Activated CD8-positive, alpha-beta memory T cell treated with anti-CD3 and anti-CD28 coated beads, Interleukin-2, amount 10 ng/mL, durations not matched to agents 7 days and 5 days (primary cell): ENCODE measurements around the gene IQSEC1. TPM values are rescaled to one million over a fixed set of nuclear protein-coding genes. Genes with fewer than 3 reads are reported as not detected.

Experiments
- ATAC-seq: fragments of 150-1000 bp; cut with Tn5 transposase; one replicate; pipeline ENCODE4 v1.10.0; 2021; ENCODE audit warnings: moderate library complexity
- CTCF ChIA-PET: fragments of 350-600 bp; sonication (Branson Sonifier 250); formaldehyde crosslinking; loops from one replicate; lab custom pipeline; 2021; ENCODE audit warnings: antibody characterized with exemption; lab: Charles Lee
- DNase-seq: peaks from one replicate; pipeline ENCODE4 v3.0.0-alpha.2; 2020
- H3K27ac Mint-ChIP-seq: one replicate; pipeline ENCODE4 v1.8.0; 2021; ENCODE audit warnings: mild to moderate bottlenecking, mixed read lengths
- H3K27me3 Mint-ChIP-seq: one replicate; pipeline ENCODE4 v1.8.0; 2021; ENCODE audit warnings: mixed read lengths
- H3K36me3 Mint-ChIP-seq: one replicate; pipeline ENCODE4 v1.8.0; 2021; ENCODE audit warnings: mild to moderate bottlenecking, mixed read lengths
- H3K4me1 Mint-ChIP-seq: one replicate; pipeline ENCODE4 v1.8.0; 2021; ENCODE audit warnings: mixed read lengths
- H3K4me3 Mint-ChIP-seq: one replicate; pipeline ENCODE4 v1.8.0; 2021; ENCODE audit warnings: mild to moderate bottlenecking, moderate library complexity, mixed read lengths
- H3K9me3 Mint-ChIP-seq: one replicate; pipeline ENCODE4 v1.8.0; 2022; ENCODE audit warnings: low read depth, mixed read lengths
- total RNA-seq, 2 experiments: library from RNA; stranded (reverse); gene quantifications; one replicate each; pipeline ENCODE4 v1.2.3, GENCODE V29; 2021

Gene IQSEC1
- total RNA-seq, 2 experiments from 2014 or later, result 37.6 to 71.4 TPM

DNA sequence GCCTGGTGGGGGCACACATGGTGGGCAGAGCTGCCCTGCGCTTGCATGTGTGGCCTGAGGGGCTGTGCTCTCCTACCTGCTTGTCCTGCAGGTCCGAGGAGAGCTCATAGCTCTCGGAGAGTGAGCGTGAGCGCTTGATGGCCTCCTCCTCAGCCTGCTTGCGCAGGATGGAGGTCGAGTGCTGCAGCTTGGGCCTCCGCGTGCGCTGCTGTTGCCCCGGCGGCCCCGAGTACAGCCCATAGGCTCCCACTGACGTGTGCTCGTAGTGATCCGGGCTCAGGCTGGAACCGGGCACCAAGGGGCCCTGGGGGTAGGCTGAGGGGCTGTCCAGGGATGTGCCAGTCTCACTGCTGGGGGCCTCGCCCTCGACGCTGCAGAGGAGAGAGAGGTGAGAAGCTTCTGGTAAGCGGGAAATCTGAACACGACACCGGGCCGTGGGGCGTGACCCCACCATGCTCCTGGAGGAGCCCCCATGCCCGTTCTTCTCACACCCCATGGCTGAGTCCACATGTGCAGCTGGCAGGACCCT is 131.7 kb downstream of the IQSEC1 start:
- Mint-ChIP-seq H3K9me3 (no peaks in the 10 kb centered on the region), H3K27me3 (no peaks in the 10 kb centered on the region), H3K27ac (no peak overlapping the region), H3K4me3 (no peak overlapping the region), H3K36me3 (peaks cover 2% of the 10 kb centered on the region), H3K4me1 (peaks cover 7% of the 10 kb centered on the region)
- CTCF ChIA-PET, result no interaction called here
- no peak for DNase-seq
- ATAC-seq, result no peak

DNA sequence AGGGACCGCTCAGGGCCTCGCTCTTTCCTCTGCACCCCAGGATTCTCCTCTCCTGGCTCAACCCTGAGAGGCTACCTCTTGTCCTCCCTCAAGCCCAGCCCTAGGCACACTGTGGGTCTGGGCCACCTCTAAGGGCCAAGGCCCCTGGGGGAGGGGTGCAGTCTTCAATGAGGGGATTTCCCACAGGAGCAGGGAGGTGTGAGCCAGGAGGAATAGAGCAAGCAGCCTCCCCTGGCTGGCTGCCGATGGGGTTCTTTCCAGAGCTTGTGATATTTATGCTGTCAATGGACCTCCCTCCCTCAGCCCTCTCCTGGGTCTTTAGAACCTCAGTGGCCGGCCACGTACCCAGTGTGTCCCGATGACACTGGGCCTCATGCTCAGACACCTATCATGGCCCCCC is 132.4 kb downstream of the IQSEC1 start:
- ATAC-seq (no peak), DNase-seq (no peak)
- no peaks in the 10 kb centered on the region for H3K27me3 Mint-ChIP-seq
- no peak overlapping the region for H3K27ac Mint-ChIP-seq
- CTCF ChIA-PET, result no interaction called here
- peaks cover 2% of the 10 kb centered on the region for H3K4me1 Mint-ChIP-seq
- H3K36me3 Mint-ChIP-seq, result peaks cover 2% of the 10 kb centered on the region
- H3K4me3 Mint-ChIP-seq, result no peak overlapping the region
- H3K9me3 Mint-ChIP-seq, result no peaks in the 10 kb centered on the region

DNA sequence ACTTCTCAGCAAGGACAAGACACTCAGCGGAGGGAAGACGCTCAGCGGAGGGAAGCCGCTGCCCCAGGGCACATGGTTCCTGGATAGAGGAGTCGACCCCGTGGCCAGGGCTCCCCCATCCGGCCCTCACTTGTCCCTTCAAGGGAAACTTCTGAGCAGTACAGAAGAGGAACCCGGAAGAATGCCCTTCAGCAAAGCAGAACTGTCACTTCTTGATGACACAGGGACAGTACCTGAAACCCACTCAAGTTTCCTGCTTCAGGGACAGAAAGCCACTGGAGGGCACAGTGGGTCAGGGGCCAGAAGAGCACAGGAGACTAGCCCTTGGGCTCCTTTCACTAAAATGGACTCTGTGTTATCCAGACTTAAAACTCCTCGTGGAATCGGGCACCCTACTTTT is 134.1 kb downstream of the IQSEC1 start:
- H3K4me1 Mint-ChIP-seq, result no peaks in the 10 kb centered on the region
- no peak overlapping the region for H3K27ac Mint-ChIP-seq
- no peak for DNase-seq
- H3K27me3 Mint-ChIP-seq, result no peaks in the 10 kb centered on the region
- H3K36me3 Mint-ChIP-seq, result peaks cover 2% of the 10 kb centered on the region
- no peak overlapping the region for H3K4me3 Mint-ChIP-seq
- CTCF ChIA-PET, result interaction anchor here (1.1 to 1.2 kb wide), 2 partner anchors 45 to 514 kb away, joined by 3 to 4 read pairs; no protein-coding TSS in a partner anchor
- H3K9me3 Mint-ChIP-seq, result no peaks in the 10 kb centered on the region
- ATAC-seq, result no peak

DNA sequence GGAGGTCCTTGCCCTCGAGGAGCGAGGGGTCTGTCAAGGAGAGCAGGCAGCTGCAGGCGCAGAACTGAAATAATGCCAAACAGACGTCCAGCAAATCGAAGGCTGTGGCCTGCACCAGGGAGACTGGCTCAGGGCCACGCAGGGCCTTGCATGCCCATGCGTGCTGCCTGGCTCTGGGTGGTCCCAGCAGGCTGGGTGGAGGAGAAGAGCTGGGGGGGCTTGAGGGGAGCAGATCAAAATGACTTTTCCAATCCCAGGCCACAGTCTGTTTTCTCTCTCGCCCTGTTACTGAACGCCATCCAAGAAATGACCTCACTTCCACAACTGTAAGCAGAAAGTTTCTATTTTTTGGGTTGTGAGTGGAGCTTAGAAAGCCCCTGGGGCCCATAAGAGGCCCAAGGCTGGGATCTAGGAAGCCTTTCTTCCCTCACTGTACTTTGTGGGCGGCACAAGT is 134.9 kb downstream of the IQSEC1 start:
- no peaks in the 10 kb centered on the region for H3K27me3 Mint-ChIP-seq
- peaks cover 1% of the 10 kb centered on the region for H3K4me1 Mint-ChIP-seq
- no peak overlapping the region for H3K4me3 Mint-ChIP-seq
- DNase-seq (no peak), ATAC-seq (no peak)
- H3K27ac Mint-ChIP-seq, result no peak overlapping the region
- CTCF ChIA-PET, result no interaction called here
- H3K36me3 Mint-ChIP-seq, result peaks cover 2% of the 10 kb centered on the region
- no peaks in the 10 kb centered on the region for H3K9me3 Mint-ChIP-seq

DNA sequence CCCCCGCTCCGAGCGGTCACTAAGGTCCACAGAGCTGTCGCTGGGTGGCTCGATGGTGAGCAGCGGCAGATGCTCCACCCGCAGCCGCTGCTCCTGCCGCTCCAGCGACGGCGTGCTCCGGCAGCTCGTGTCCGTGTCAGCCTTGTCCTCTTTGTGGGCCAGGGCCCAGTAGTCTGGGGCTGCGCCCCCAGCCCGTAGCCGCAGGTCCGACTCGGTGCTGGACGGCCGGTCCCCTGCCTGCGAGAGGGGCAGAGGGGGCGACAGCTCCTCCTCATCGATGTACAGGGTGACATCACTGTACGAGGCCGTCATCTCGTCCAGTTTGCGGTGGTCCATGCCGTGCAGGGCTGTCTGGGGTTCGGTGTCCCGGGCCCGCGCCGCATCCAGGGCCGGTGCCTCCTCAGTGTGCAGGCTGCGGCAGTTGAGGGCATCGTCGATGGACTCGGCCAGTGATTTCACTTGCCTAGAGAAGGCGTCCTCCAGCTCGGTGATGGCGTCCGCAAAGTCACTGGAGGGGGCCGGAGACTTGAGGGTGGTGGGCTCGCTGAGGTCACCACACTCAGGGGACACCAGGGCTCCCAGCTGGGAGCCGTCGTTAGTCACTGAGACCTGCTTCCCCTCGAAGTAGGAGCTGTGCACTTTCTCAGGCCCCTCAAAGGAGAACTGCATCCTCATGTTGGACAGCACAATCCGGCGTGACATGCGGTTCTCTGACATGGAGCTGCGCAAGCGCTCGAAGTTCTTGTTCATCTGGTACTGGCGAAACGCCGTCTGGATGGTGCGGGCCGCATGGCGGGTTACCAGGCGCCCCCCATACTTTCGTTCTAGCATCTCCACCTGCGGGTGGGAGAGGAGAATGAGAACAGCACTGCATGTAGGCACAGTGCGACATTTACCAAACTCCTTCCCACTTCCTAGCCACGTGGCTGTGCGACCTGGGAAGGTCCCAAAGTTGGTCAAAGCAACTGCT is 137.1 kb downstream of the IQSEC1 start:
- CTCF ChIA-PET, result no interaction called here
- Mint-ChIP-seq H3K4me1 (peaks cover 1% of the 10 kb centered on the region), H3K36me3 (peaks cover 4% of the 10 kb centered on the region), H3K27ac (no peak overlapping the region), H3K4me3 (no peak overlapping the region), H3K9me3 (no peaks in the 10 kb centered on the region), H3K27me3 (no peaks in the 10 kb centered on the region)
- ATAC-seq (no peak), DNase-seq (no peak)

DNA sequence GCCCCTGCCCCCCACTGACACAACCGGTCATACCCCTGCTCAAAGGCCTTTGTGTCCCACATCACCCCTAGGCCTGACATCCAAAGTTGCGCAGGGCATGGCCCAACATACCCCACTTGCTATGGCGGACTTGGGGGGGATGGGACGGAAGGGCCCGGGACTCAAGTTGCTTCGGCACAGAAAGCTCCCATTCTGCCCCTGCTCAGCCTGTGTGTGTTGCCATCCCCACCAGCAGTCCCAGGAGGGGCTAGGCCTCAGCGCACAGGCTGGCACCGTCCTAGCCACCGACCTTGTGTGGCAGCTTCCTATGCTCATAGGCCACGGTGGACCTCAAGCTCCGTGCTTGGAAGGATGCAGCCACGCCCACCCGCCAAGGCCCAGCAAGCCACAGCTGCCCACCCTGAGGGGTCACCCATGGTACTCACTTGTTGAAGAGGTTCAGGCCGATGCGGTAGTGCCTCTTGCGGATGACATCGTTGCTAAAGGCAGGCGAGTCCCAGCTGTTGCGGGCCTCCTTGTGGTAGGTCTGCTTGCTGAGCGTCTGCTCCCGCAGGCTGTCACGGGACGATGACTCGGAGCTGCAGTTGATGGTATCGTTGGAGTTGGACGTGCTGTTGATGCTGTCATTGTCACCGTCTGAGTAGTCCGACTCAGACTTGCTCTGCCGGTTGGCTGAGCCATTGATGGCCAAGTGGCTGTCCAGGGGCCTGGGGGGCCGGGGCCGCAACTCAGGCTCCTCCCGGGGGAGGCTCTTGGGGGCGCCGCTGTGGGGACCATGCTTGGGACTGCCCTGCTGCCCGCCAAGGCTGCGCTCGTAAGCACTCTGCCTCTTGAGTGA is 138.0 kb downstream of the IQSEC1 start:
- no peak overlapping the region for H3K27ac Mint-ChIP-seq
- CTCF ChIA-PET, result no interaction called here
- H3K36me3 Mint-ChIP-seq, result peaks cover 2% of the 10 kb centered on the region
- H3K4me3 Mint-ChIP-seq, result no peak overlapping the region
- DNase-seq (no peak), ATAC-seq (no peak)
- H3K27me3 Mint-ChIP-seq, result no peaks in the 10 kb centered on the region
- H3K9me3 Mint-ChIP-seq, result no peaks in the 10 kb centered on the region
- H3K4me1 Mint-ChIP-seq, result peaks cover 4% of the 10 kb centered on the region

DNA sequence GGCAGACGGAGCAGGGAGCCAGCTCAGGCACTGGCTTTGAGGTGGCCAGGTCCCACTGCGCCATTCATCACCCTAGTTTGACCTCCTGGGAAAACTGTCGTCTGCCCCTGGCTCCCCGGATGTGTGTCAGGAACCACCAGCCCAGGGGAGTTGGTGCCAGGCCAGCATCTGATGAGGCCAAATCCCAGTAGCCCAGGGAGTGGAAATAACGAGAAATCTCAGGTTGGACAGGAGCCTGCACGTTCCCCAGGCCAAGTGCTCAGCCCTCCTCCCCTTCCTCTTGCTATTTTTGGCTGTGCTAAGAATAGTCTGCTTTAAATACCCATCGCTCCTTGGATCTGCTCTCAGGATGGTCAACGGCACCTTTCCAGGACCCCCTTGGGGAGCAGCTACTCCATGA is 138.8 kb downstream of the IQSEC1 start:
- Mint-ChIP-seq H3K4me3 (no peak overlapping the region), H3K4me1 (peaks cover 12% of the 10 kb centered on the region), H3K27me3 (no peaks in the 10 kb centered on the region), H3K36me3 (peaks cover 2% of the 10 kb centered on the region), H3K27ac (peak overlapping the region; percentile 32), H3K9me3 (no peaks in the 10 kb centered on the region)
- DNase-seq (no peak), ATAC-seq (no peak)
- CTCF ChIA-PET, result no interaction called here

DNA sequence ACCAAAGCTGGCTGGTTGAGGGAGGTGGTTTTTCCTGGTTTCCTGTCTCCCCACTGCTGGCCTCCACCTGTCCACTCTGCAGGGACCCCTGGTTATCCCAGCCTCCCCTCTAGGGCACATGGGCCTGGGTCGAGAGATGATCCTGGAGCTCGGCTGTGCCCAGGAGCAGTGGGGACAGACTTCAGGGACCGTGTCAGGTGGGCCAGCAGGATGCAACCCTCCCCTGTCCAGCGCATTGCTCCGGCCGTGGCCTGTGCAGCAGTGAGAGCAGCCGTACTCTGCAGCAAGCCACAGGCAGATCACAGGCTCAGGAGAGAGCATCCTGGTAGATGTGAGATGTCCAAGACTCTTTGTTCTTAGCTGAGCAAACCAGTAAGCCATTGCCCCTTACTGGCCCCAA is 139.3 kb downstream of the IQSEC1 start:
- DNase-seq (no peak), ATAC-seq (no peak)
- Mint-ChIP-seq H3K4me1 (peaks cover 12% of the 10 kb centered on the region), H3K36me3 (peaks cover 3% of the 10 kb centered on the region), H3K27ac (no peak overlapping the region), H3K4me3 (no peak overlapping the region), H3K27me3 (no peaks in the 10 kb centered on the region), H3K9me3 (no peaks in the 10 kb centered on the region)
- CTCF ChIA-PET, result interaction anchor here (1.0 kb wide), 1 partner anchor 15 kb away, joined by 4 read pairs; no protein-coding TSS in a partner anchor

DNA sequence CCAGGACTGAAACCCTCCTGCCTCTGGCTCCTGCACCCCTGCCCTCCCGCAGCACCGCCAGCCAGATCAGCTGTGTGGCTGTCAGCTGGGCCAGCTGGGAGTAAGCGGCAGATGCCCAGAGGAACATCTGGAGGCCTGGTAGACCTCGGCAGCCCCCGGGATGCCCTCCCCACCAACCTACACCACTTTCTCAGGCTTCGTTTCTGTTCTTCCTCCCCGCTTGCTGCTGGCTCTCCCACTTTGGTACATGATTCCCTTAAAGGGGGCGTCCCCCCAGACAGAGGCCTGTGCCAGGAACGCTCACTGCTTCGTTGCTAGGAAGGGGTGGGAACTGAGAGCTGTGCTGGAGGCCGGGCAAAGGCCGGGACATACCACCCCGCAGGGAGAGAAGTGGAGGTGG is 140.5 kb downstream of the IQSEC1 start:
- CTCF ChIA-PET, result interaction anchor here (0.9 to 2.9 kb wide), 2 partner anchors 51 to 91 kb away, joined by 4 to 9 read pairs; partner anchors contain the start of gene RPL32
- Mint-ChIP-seq H3K4me1 (peaks cover 12% of the 10 kb centered on the region), H3K27ac (no peak overlapping the region), H3K36me3 (peaks cover 5% of the 10 kb centered on the region), H3K9me3 (no peaks in the 10 kb centered on the region), H3K4me3 (no peak overlapping the region), H3K27me3 (no peaks in the 10 kb centered on the region)
- DNase-seq, result no peak
- ATAC-seq, result no peak

DNA sequence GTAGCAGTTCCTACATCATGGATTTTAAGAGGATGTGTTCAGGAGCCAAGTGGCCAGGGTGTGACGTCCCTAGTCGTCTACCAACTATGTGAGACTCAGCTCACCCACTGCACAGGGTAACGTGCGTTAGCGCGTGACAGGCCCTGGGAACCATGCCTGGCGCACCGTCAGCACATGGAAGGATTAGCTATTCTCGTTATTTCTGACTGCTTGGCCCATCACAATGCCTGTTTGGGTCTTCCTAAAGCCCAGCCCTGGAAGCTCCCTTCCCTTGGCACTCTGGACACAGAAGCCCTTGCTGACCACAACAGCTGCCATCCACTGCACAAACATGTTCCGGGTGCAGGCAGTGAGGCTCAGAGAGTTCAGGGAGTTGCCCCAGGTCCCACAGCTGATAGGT is 140.9 kb downstream of the IQSEC1 start:
- DNase-seq (no peak), ATAC-seq (no peak)
- Mint-ChIP-seq H3K4me3 (no peak overlapping the region), H3K36me3 (peaks cover 5% of the 10 kb centered on the region), H3K4me1 (peaks cover 12% of the 10 kb centered on the region), H3K27me3 (no peaks in the 10 kb centered on the region), H3K27ac (no peak overlapping the region), H3K9me3 (no peaks in the 10 kb centered on the region)
- CTCF ChIA-PET, result interaction anchor here (1.2 to 2.9 kb wide), 2 partner anchors 18 to 51 kb away, joined by 3 to 9 read pairs; no protein-coding TSS in a partner anchor

DNA sequence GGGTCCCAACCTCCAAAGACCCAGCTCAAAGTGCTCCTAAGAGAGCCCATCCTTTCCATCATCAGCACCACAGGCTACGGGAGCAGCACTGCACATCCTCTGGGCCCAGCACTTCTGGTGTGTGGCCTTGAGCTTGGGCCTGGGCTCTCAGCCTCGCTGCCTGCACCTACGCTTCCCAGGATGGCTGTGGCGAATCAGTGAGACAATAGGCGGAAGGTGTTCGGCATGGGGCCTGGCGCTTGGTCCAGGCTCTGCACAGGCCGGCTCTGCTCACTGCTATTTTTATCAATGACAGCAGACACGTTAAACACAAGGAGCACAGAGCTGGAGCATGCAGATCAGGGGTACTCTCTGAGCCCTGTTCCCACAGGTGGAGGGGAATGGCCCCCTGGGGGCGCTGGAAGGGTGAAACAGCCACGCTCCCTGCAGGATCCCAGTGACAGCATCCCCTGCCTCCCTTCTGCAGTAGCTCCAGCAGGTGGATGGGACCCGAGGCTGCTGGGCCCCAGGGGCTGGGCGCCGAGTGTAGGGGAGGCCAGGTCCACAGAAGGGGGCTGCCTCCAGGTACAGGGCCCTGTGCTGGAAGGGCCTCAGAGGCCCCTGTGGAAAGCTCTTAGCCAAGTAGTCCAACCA is 141.8 kb downstream of the IQSEC1 start:
- Mint-ChIP-seq H3K9me3 (no peaks in the 10 kb centered on the region), H3K27ac (no peak overlapping the region), H3K36me3 (peaks cover 5% of the 10 kb centered on the region), H3K4me1 (peaks cover 12% of the 10 kb centered on the region), H3K27me3 (no peaks in the 10 kb centered on the region), H3K4me3 (no peak overlapping the region)
- CTCF ChIA-PET, result interaction anchor here (1.2 to 2.9 kb wide), 2 partner anchors 19 to 52 kb away, joined by 3 to 9 read pairs; no protein-coding TSS in a partner anchor
- DNase-seq, result no peak
- no peak for ATAC-seq

DNA sequence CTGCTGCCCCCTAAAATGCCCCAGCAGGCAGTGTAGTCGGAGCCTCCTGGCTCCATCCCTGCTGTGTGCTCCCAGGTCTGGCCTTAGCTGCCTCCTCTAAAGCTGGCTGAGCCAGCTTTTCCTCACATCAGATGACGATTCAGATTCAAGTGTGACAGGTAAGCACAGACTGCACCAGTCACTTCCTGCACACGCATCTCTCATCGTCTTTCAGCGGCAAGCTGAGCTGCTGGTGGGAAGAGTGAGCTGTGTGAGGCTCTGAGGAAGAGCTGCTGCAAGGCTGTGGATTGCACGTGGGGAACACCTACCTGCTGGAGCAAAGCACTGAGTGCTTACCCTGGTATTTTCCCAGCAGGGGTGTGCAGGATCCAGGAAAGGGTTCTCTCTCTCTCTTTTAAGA is 143.4 kb downstream of the IQSEC1 start:
- H3K27ac Mint-ChIP-seq, result no peak overlapping the region
- ATAC-seq, result peak; percentile 28
- DNase-seq, result no peak
- H3K27me3 Mint-ChIP-seq, result no peaks in the 10 kb centered on the region
- peaks cover 5% of the 10 kb centered on the region for H3K36me3 Mint-ChIP-seq
- H3K9me3 Mint-ChIP-seq, result no peaks in the 10 kb centered on the region
- H3K4me3 Mint-ChIP-seq, result no peak overlapping the region
- peaks cover 16% of the 10 kb centered on the region for H3K4me1 Mint-ChIP-seq
- CTCF ChIA-PET, result interaction anchor here (1.1 kb wide), 1 partner anchor 18 kb away, joined by 4 read pairs; no protein-coding TSS in a partner anchor

DNA sequence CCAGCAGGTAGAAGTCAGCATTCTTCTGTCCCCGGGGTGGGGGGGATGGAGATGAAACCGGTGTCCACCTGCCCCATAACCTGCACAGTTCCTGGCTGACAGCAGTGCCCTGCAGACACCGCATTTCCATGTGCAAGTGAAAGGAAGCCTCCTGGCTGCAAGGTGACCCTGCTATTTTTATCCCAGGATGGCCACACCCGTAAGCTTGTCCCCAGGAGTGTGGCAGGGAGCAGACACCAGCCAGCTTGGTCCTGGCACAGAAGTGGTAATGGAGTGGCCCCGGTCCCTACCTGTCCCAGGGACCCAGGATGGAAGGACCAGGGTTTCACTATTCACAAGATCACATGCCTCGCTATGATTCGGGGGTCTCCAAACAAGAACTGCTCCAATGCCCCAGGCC is 146.6 kb downstream of the IQSEC1 start:
- CTCF ChIA-PET, result no interaction called here
- no peak overlapping the region for H3K4me3 Mint-ChIP-seq
- no peak for DNase-seq
- H3K27ac Mint-ChIP-seq, result no peak overlapping the region
- H3K4me1 Mint-ChIP-seq, result peaks cover 22% of the 10 kb centered on the region
- H3K27me3 Mint-ChIP-seq, result no peaks in the 10 kb centered on the region
- H3K9me3 Mint-ChIP-seq, result no peaks in the 10 kb centered on the region
- peaks cover 6% of the 10 kb centered on the region for H3K36me3 Mint-ChIP-seq
- ATAC-seq, result no peak
